ENCODE measurements around the gene FAT1.

GRCh38 chr4:186743261-186743660, 19.6 kb upstream of the FAT1 start:
- TF ChIP-seq, protein P1, sequence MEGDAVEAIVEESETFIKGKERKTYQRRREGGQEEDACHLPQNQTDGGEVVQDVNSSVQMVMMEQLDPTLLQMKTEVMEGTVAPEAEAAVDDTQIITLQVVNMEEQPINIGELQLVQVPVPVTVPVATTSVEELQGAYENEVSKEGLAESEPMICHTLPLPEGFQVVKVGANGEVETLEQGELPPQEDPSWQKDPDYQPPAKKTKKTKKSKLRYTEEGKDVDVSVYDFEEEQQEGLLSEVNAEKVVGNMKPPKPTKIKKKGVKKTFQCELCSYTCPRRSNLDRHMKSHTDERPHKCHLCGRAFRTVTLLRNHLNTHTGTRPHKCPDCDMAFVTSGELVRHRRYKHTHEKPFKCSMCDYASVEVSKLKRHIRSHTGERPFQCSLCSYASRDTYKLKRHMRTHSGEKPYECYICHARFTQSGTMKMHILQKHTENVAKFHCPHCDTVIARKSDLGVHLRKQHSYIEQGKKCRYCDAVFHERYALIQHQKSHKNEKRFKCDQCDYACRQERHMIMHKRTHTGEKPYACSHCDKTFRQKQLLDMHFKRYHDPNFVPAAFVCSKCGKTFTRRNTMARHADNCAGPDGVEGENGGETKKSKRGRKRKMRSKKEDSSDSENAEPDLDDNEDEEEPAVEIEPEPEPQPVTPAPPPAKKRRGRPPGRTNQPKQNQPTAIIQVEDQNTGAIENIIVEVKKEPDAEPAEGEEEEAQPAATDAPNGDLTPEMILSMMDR (IDR thresholded peaks at IDR 0.05): no peak
- TF ChIP-seq POLR2A (IDR thresholded peaks at IDR 0.05): no peak

All from esophagus squamous epithelium (tissue), 4 donors.